SK-N-SH (cell line): ENCODE measurements around the gene VPS36. TPM values are rescaled to one million over a fixed set of nuclear protein-coding genes. Genes with fewer than 3 reads are reported as not detected.

ENCODE experiments used
- CTCF ChIA-PET: fragments of 300-600, 350-600 bp; formaldehyde crosslinking; extraction: SDS; loops from one replicate; lab custom pipeline; 2021; lab: Yijun Ruan, JAX
- POLR2A ChIA-PET: fragments of 350-600 bp; sonication (Branson Sonifier 250); formaldehyde crosslinking; extraction: SDS; loops from one replicate; lab custom pipeline; 2020; ENCODE audit warnings: antibody characterized with exemption, inconsistent platforms; lab: Yijun Ruan, JAX
- DNase-seq: peaks from one replicate; pipeline ENCODE4 v3.0.0; 2012
- H2AFZ ChIP-seq: fragments of 200-600 bp; sonication (generic); 2 replicates; pipeline ENCODE4 v1.8.1; 2016; ENCODE audit warnings: antibody characterized with exemption, mild to moderate bottlenecking, low read depth
- H3F3A ChIP-seq: fragments of 200-600 bp; sonication (generic); replicated peaks from 2 replicates; pipeline ENCODE3; 2016; ENCODE audit warnings: antibody characterized with exemption, mild to moderate bottlenecking; ENCODE audit not compliant: insufficient read depth
- H3K27ac ChIP-seq, 2 experiments: fragments of 200-500 bp in 1 of 2; fragments of 200-600 bp in 1 of 2; sonication (Bioruptor generic) in 1 of 2; sonication (generic), shearing (Covaris generic) in 1 of 2; 2 replicates each; pipeline versions ENCODE4 v1.5.1 to v1.6.1; 2014 to 2016; ENCODE audit warnings: low read depth in 2 of 2, inconsistent platforms in 1 of 2, low read length in 1 of 2, mild to moderate bottlenecking in 1 of 2, mixed read lengths in 1 of 2
- H3K27me3 ChIP-seq: fragments of 200-600 bp; sonication (generic), shearing (Covaris generic); 2 replicates; pipeline ENCODE4 v1.6.1; 2016; ENCODE audit warnings: mixed run types; ENCODE audit not compliant: insufficient read depth
- H3K36me3 ChIP-seq, 2 experiments: fragments of 200-500 bp in 1 of 2; fragments of 200-600 bp in 1 of 2; sonication (Bioruptor generic) in 1 of 2; sonication (generic) in 1 of 2; replicated peaks in 1 of 2; 2 replicates each; pipeline versions ENCODE3 to v1.5.1; 2014 to 2016; ENCODE audit warnings: low read length in 1 of 2, mild to moderate bottlenecking in 1 of 2; ENCODE audit not compliant: insufficient read depth in 2 of 2, control insufficient read depth in 1 of 2
- H3K4me1 ChIP-seq, 2 experiments: fragments of 200-500 bp in 1 of 2; fragments of 200-600 bp in 1 of 2; sonication (Bioruptor generic) in 1 of 2; sonication (generic), shearing (Covaris generic) in 1 of 2; 2 replicates each; pipeline versions ENCODE4 v1.5.1 to v1.6.1; 2014 to 2016; ENCODE audit warnings: low read depth in 1 of 2, low read length in 1 of 2, mixed run types in 1 of 2; ENCODE audit not compliant: insufficient read depth in 2 of 2, control insufficient read depth in 1 of 2
- H3K4me2 ChIP-seq: fragments of 200-600 bp; sonication (generic), shearing (Covaris generic); 2 replicates; pipeline ENCODE4 v1.6.1; 2017; ENCODE audit warnings: mixed run types
- H3K4me3 ChIP-seq, 2 experiments: fragments of 200-500 bp in 1 of 2; fragments of 200-600 bp in 1 of 2; sonication (Bioruptor generic) in 1 of 2; sonication (generic), shearing (Covaris generic) in 1 of 2; 2 replicates each; pipeline versions ENCODE4 v1.5.1 to v1.8.1; 2014 to 2016; ENCODE audit warnings: low read depth in 2 of 2, inconsistent platforms in 1 of 2, low read length in 1 of 2, mild to moderate bottlenecking in 1 of 2, mixed read lengths in 1 of 2, moderate library complexity in 1 of 2
- H3K79me2 ChIP-seq: fragments of 200-600 bp; sonication (generic); 2 replicates; pipeline ENCODE4 v1.8.1; 2017; ENCODE audit warnings: mild to moderate bottlenecking; ENCODE audit not compliant: insufficient read depth
- H3K9ac ChIP-seq: fragments of 200-600 bp; sonication (generic); 2 replicates; pipeline ENCODE4 v1.6.1; 2017; ENCODE audit warnings: mixed run types
- H3K9me2 ChIP-seq: fragments of 200-600 bp; sonication (generic); 2 replicates; pipeline ENCODE4 v1.6.1; 2017; ENCODE audit warnings: mixed run types
- H3K9me3 ChIP-seq: fragments of 200-600 bp; sonication (generic); 2 replicates; pipeline ENCODE4 v1.6.1; 2017; ENCODE audit warnings: mixed run types, mild to moderate bottlenecking, moderate library complexity
- H4K20me1 ChIP-seq: fragments of 200-600 bp; sonication (generic); 2 replicates; pipeline ENCODE4 v1.6.1; 2017; ENCODE audit warnings: mild to moderate bottlenecking, mixed run types; ENCODE audit not compliant: insufficient read depth
- ELF1 ChIP-seq: IDR thresholded peaks from 2 replicates; pipeline ENCODE4 v1.4.0; 2012
- EP300 ChIP-seq, 2 experiments: IDR thresholded peaks; 2 replicates each; pipeline versions ENCODE4 v1.4.0 to v1.6.1; 2012; ENCODE audit warnings: borderline replicate concordance in 1 of 2, low read depth in 1 of 2, low read length in 1 of 2
- EZH2phosphoT487 ChIP-seq: fragments of 200-600 bp; sonication (generic); IDR thresholded peaks from 2 replicates; pipeline ENCODE4 v1.6.1; 2017; ENCODE audit warnings: low read depth, mixed run types, mild to moderate bottlenecking, antibody characterized with exemption, moderate library complexity, borderline replicate concordance
- FOXJ3 ChIP-seq: sonication (generic); formaldehyde crosslinking; IDR thresholded peaks from 2 replicates; pipeline ENCODE4 v1.5.1; 2020; ENCODE audit warnings: mild to moderate bottlenecking, missing genetic modification reagents
- FOXM1 ChIP-seq: IDR thresholded peaks from 2 replicates; pipeline ENCODE4 v1.4.0; 2012; ENCODE audit warnings: low read depth, mild to moderate bottlenecking
- GATA2 ChIP-seq: sonication (generic); formaldehyde crosslinking; IDR thresholded peaks from 2 replicates; pipeline ENCODE4 v1.5.0; 2020; ENCODE audit warnings: mild to moderate bottlenecking, missing genetic modification reagents
- JUND ChIP-seq: IDR thresholded peaks from 2 replicates; pipeline ENCODE4 v1.4.0; 2012
- MEF2A ChIP-seq: IDR thresholded peaks from 2 replicates; pipeline ENCODE4 v1.4.0; 2012; ENCODE audit warnings: low read depth, borderline replicate concordance
- MXI1 ChIP-seq: IDR thresholded peaks from 2 replicates; pipeline ENCODE4 v1.6.1; 2012; ENCODE audit warnings: mild to moderate bottlenecking, low read depth, low read length, improper control_type of control experiment
- RXRA ChIP-seq: IDR thresholded peaks from 2 replicates; pipeline ENCODE4 v1.4.0; 2012; ENCODE audit warnings: low read depth, mild to moderate bottlenecking, borderline replicate concordance
- SMC3 ChIP-seq: IDR thresholded peaks from 2 replicates; pipeline ENCODE4 v1.6.1; 2012; ENCODE audit warnings: low read depth, low read length, improper control_type of control experiment
- TAF1 ChIP-seq: IDR thresholded peaks from 2 replicates; pipeline ENCODE4 v1.6.1; 2012; ENCODE audit warnings: low read depth, mild to moderate bottlenecking, low read length, moderate library complexity, borderline replicate concordance
- TEAD4 ChIP-seq: IDR thresholded peaks from 2 replicates; pipeline ENCODE4 v1.4.0; 2012; ENCODE audit warnings: mild to moderate bottlenecking, borderline replicate concordance; ENCODE audit not compliant: insufficient read depth
- YY1 ChIP-seq: IDR thresholded peaks from 2 replicates; pipeline ENCODE4 v1.4.0; 2012; ENCODE audit warnings: low read depth, mild to moderate bottlenecking
- WGBS: methylation state at CpG from one replicate; pipeline ENCODE4 v1.1.6; 2017; ENCODE audit warnings: low lambda C conversion rate; 5-methylcytosine and 5-hydroxymethylcytosine counted together
- polyA plus RNA-seq, 3 experiments: library from polyadenylated mRNA; depleted of rRNA; stranded (reverse); fragments of >200 nt; gene quantifications; 2 replicates each; pipeline ENCODE4 v1.2.3, GENCODE V29; 2012
- TF ChIP-seq, protein P1 (sequence below): IDR thresholded peaks from 2 replicates; pipeline ENCODE4; 2012
- TF ChIP-seq, protein P2 (sequence below): IDR thresholded peaks from 2 replicates; pipeline ENCODE4 v1.4.0; 2012; ENCODE audit warnings: low read depth
- TF ChIP-seq, protein P3 (sequence below): fragments of 150-350 bp; IDR thresholded peaks from 2 replicates; pipeline ENCODE4 v1.6.1; 2017; ENCODE audit warnings: antibody characterized with exemption, low read length, low read depth, borderline replicate concordance
- TF ChIP-seq, protein P4 (sequence below): IDR thresholded peaks from 2 replicates; pipeline ENCODE4 v1.4.0; 2012; ENCODE audit warnings: low read depth, borderline replicate concordance
- TF ChIP-seq, protein P5 (sequence below): IDR thresholded peaks from 2 replicates; pipeline ENCODE4 v1.4.0; 2012; ENCODE audit warnings: low read depth, borderline replicate concordance
- TF ChIP-seq, protein P6 (sequence below): IDR thresholded peaks from 2 replicates; pipeline ENCODE4 v1.6.1; 2012; ENCODE audit warnings: mild to moderate bottlenecking, low read depth, low read length, moderate library complexity

Gene VPS36, protein sequence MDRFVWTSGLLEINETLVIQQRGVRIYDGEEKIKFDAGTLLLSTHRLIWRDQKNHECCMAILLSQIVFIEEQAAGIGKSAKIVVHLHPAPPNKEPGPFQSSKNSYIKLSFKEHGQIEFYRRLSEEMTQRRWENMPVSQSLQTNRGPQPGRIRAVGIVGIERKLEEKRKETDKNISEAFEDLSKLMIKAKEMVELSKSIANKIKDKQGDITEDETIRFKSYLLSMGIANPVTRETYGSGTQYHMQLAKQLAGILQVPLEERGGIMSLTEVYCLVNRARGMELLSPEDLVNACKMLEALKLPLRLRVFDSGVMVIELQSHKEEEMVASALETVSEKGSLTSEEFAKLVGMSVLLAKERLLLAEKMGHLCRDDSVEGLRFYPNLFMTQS
- 9.9 and 14.5 TPM in 2 replicates for polyA plus RNA-seq (2012; rRNA removed)
- polyA plus RNA-seq (2012; cell fraction: cytosol; rRNA removed), result 10.2 and 13.1 TPM in 2 replicates
- polyA plus RNA-seq (2012; cell fraction: nucleus; rRNA removed), result 25.8 and 48.0 TPM in 2 replicates

DNA sequence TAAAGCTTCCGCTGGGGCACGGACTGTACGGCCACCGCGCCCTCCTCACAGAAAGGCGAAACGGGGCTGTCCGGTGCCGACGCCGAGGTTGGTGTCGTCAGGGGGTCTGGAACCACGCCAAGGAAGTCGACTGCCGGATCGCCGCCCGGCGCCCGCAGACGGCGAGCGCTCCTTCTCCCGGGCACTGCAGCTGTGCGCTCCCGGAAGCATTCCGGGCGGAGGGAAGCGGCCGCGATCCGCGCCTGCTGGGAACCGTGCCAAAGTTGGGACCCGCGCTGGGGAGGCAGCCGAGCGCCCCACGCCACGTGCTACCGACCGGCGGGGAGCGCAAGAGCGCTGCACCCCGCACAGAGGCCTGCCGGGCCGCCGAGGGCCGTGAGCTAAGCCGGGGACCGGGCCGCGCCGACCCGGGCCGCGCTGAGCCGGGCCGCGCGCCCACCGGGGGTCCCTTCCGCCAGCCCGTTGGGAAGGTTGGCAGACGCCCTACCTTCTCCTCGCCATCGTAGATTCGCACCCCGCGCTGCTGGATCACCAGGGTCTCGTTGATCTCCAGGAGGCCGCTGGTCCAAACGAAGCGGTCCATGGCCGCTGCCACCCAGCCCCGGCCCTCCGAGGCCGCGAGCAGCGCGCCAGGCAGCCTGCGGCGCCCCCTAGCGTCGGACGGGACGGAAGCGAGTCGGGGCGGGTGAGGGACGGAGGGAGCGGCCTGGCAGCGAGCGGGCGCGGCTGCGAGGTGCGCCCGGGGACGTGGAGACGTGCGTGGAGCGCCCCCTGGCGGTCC is at the start of gene VPS36:
VPS36 (minus strand) TSS at position 623 of the 781 bp plus-strand sequence; CDS start at position 583, 40 bp downstream.
- POLR2A ChIA-PET, result interaction anchor here (0.6 to 1.5 kb wide), 9 partner anchors 13 to 261 kb away, joined by 3 to 4 read pairs (median 3); partner anchors contain the start of gene SUGT1
- Histone ChIP-seq H3K27ac (peak within 1 kb of the TSS; percentile 90 to 96), H3K9me3 (no peaks in the 10 kb centered on the region), H3K79me2 (peaks cover 47% of the 10 kb centered on the region), H2AFZ (peak within 1 kb of the TSS; percentile 70), H3K4me3 (peak within 1 kb of the TSS; percentile 62 to 73), H3F3A (peaks cover 1% of the 10 kb centered on the region), H3K36me3 (peaks cover 0 to 3% of the 10 kb centered on the region in 2 experiments), H3K4me1 (peaks cover 0 to 20% of the 10 kb centered on the region in 2 experiments; a peak in 2 of 4 replicates), H3K9ac (peak within 1 kb of the TSS; percentile 97), H4K20me1 (no peaks in the 10 kb centered on the region), H3K9me2 (no peaks in the 10 kb centered on the region), H3K4me2 (peak within 1 kb of the TSS; percentile 64), H3K27me3 (no peaks in the 10 kb centered on the region)
- CTCF ChIA-PET, result interaction anchor here (0.6 to 6.9 kb wide), 65 partner anchors 9 to 949 kb away, joined by 3 to 159 read pairs (median 4); partner anchors contain the start of genes ALG11, SUGT1 and THSD1
- peak; percentile 97 for DNase-seq
- WGBS, result 0% methylated on average over 10 of the region's 105 CpGs
- peak; percentile 54; the same call in 1 of the 2 replicates for TF ChIP-seq FOXM1
- TF ChIP-seq TAF1, result peak; percentile 82
- no peak for TF ChIP-seq JUND
- peak; percentile 57; the same call in 1 of the 2 replicates for TF ChIP-seq MXI1
- TF ChIP-seq YY1, result peak; percentile 84
- TF ChIP-seq ELF1, result peak; percentile 51; the same call in 1 of the 2 replicates
- TF ChIP-seq, protein P1, sequence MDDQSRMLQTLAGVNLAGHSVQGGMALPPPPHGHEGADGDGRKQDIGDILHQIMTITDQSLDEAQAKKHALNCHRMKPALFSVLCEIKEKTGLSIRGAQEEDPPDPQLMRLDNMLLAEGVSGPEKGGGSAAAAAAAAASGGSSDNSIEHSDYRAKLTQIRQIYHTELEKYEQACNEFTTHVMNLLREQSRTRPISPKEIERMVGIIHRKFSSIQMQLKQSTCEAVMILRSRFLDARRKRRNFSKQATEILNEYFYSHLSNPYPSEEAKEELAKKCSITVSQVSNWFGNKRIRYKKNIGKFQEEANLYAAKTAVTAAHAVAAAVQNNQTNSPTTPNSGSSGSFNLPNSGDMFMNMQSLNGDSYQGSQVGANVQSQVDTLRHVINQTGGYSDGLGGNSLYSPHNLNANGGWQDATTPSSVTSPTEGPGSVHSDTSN, result no peak; the same call in 1 of the 2 replicates
- TF ChIP-seq, protein P2, sequence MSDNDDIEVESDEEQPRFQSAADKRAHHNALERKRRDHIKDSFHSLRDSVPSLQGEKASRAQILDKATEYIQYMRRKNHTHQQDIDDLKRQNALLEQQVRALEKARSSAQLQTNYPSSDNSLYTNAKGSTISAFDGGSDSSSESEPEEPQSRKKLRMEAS, result peak; percentile 36; the same call in 1 of the 2 replicates
- TF ChIP-seq, protein P3, sequence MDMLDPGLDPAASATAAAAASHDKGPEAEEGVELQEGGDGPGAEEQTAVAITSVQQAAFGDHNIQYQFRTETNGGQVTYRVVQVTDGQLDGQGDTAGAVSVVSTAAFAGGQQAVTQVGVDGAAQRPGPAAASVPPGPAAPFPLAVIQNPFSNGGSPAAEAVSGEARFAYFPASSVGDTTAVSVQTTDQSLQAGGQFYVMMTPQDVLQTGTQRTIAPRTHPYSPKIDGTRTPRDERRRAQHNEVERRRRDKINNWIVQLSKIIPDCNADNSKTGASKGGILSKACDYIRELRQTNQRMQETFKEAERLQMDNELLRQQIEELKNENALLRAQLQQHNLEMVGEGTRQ, result 0 out of 2 replicates have a peak, but pooled peaks have one; percentile 8
- peak; percentile 89 for TF ChIP-seq SMC3
- TF ChIP-seq GATA2 (CRISPR knock-in tag), result 0 out of 2 replicates have a peak, but pooled peaks have one; percentile 9
- TF ChIP-seq, protein P4, sequence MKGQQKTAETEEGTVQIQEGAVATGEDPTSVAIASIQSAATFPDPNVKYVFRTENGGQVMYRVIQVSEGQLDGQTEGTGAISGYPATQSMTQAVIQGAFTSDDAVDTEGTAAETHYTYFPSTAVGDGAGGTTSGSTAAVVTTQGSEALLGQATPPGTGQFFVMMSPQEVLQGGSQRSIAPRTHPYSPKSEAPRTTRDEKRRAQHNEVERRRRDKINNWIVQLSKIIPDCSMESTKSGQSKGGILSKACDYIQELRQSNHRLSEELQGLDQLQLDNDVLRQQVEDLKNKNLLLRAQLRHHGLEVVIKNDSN, result no peak
- TF ChIP-seq, protein P5, sequence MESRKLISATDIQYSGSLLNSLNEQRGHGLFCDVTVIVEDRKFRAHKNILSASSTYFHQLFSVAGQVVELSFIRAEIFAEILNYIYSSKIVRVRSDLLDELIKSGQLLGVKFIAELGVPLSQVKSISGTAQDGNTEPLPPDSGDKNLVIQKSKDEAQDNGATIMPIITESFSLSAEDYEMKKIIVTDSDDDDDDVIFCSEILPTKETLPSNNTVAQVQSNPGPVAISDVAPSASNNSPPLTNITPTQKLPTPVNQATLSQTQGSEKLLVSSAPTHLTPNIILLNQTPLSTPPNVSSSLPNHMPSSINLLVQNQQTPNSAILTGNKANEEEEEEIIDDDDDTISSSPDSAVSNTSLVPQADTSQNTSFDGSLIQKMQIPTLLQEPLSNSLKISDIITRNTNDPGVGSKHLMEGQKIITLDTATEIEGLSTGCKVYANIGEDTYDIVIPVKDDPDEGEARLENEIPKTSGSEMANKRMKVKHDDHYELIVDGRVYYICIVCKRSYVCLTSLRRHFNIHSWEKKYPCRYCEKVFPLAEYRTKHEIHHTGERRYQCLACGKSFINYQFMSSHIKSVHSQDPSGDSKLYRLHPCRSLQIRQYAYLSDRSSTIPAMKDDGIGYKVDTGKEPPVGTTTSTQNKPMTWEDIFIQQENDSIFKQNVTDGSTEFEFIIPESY, result 0 out of 2 replicates have a peak, but pooled peaks have one; percentile 23
- TF ChIP-seq RXRA, result no peak
- no peak for TF ChIP-seq TEAD4
- no peak for TF ChIP-seq EZH2phosphoT487
- TF ChIP-seq EP300 (IDR thresholded peaks at IDR 0.05; ENCODE audit: borderline replicate concordance in 1 of 2, low read depth in 1 of 2, low read length in 1 of 2), result no peak
- no peak for TF ChIP-seq MEF2A
- TF ChIP-seq, protein P6, sequence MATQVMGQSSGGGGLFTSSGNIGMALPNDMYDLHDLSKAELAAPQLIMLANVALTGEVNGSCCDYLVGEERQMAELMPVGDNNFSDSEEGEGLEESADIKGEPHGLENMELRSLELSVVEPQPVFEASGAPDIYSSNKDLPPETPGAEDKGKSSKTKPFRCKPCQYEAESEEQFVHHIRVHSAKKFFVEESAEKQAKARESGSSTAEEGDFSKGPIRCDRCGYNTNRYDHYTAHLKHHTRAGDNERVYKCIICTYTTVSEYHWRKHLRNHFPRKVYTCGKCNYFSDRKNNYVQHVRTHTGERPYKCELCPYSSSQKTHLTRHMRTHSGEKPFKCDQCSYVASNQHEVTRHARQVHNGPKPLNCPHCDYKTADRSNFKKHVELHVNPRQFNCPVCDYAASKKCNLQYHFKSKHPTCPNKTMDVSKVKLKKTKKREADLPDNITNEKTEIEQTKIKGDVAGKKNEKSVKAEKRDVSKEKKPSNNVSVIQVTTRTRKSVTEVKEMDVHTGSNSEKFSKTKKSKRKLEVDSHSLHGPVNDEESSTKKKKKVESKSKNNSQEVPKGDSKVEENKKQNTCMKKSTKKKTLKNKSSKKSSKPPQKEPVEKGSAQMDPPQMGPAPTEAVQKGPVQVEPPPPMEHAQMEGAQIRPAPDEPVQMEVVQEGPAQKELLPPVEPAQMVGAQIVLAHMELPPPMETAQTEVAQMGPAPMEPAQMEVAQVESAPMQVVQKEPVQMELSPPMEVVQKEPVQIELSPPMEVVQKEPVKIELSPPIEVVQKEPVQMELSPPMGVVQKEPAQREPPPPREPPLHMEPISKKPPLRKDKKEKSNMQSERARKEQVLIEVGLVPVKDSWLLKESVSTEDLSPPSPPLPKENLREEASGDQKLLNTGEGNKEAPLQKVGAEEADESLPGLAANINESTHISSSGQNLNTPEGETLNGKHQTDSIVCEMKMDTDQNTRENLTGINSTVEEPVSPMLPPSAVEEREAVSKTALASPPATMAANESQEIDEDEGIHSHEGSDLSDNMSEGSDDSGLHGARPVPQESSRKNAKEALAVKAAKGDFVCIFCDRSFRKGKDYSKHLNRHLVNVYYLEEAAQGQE, result peak; percentile 67
- TF ChIP-seq FOXJ3 (CRISPR knock-in tag), result peak; percentile 57; the same call in 1 of the 2 replicates
